Stimulated activated CD4-positive, alpha-beta T cell treated with anti-CD3 and anti-CD28 coated beads, TNF-alpha, amount 100 ng/mL, for 1 hour (primary cell): ENCODE results near the gene PHOSPHO1.
A peak's percentile ranks its signal among the peaks of the same experiment; 100 is the strongest.
"Not testable (repeated sequence)": the region's sequence is repeated elsewhere in the genome, so short reads cannot be mapped to it uniquely, and the experiment has no call there.

Source experiments
- DNase-seq, 3 donors: peaks; one replicate each; pipeline ENCODE4 v3.0.0-alpha.2; 2020; ENCODE audit warnings: low read depth in 3 of 3, low spot score in 1 of 3

PHOSPHO1 gene

GRCh38 chr17:49230636-49231562 lies at the start of gene PHOSPHO1:
Gene PHOSPHO1, minus strand, starts transcription at chr17:49230787. Its CDS starts 4,096 bp downstream, at chr17:49226691.
- DNase-seq, result peak; percentile 48 to 79 (median 66)

GRCh38 chr17:49280061-49280460 lies 49.5 kb upstream of the PHOSPHO1 start:
- no peak for DNase-seq

GRCh38 chr17:49279263-49280015 lies 48.9 kb upstream of the PHOSPHO1 start:
- not testable (repeated sequence) for DNase-seq

DNA sequence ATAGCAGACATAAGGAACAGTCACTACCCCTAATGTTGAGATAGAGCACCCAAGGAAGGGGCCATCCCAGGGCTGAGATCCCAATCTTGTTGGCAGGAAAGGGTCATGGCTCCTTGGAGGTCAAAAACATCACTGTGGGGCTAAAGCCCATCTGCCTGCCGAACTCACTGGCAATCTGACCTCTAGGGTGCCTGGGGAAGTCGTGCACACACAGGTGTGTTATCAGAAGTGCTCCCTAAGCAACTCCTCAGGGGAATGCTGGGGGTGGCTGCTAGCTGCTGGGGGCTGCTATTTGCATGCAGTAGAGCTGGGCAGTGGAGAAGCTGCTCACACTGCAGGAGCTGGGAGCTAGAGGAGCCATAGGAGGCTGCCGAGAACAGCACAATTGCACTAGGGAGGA lies 47.5 kb upstream of the PHOSPHO1 start:
- no peak for DNase-seq

GRCh38 chr17:49277638-49278037 lies 47.1 kb upstream of the PHOSPHO1 start:
- no peak for DNase-seq

GRCh38 chr17:49275981-49276380 lies 45.4 kb upstream of the PHOSPHO1 start:
- DNase-seq, result not testable (repeated sequence)

- DNase-seq, result no peak
These were observed 38.8 kb upstream of the PHOSPHO1 start for GRCh38 chr17:49269356-49269755.

- DNase-seq, result no peak
These were observed 37.3 kb upstream of the PHOSPHO1 start for GRCh38 chr17:49267912-49268311.

- DNase-seq, result no peak
These were observed 35.6 kb upstream of the PHOSPHO1 start for GRCh38 chr17:49266233-49266632.

GRCh38 chr17:49261540-49261939 lies 31.0 kb upstream of the PHOSPHO1 start:
- not testable (repeated sequence) for DNase-seq

DNA sequence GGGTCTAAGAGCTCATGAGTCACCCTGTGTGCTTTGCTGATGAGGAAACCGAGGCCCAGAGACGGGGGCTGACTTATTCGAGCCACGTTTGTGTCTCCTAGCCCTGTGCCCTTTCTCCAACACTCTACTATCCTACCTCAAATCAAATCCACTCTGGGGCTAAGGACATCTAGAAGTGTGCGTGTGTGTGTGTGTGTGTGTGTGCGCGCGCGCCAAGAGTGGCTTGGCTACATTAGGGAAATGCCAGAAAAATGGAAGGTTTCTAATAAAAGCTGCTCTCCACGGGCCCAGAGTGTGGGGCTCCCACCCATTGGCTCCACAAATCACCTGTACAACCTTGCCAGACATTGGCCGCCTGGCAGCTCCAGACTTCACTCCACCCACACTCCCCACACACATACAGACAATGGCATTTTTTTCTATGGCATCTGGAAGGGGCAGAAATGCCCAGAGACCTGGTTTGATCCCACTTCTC lies 30.3 kb upstream of the PHOSPHO1 start:
- no peak for DNase-seq

GRCh38 chr17:49260011-49260816 lies 29.6 kb upstream of the PHOSPHO1 start:
- DNase-seq, result peak in 1 of 3 donors; percentile 45

- no peak for DNase-seq
These were observed 29.1 kb upstream of the PHOSPHO1 start for GRCh38 chr17:49259663-49260010.

DNA sequence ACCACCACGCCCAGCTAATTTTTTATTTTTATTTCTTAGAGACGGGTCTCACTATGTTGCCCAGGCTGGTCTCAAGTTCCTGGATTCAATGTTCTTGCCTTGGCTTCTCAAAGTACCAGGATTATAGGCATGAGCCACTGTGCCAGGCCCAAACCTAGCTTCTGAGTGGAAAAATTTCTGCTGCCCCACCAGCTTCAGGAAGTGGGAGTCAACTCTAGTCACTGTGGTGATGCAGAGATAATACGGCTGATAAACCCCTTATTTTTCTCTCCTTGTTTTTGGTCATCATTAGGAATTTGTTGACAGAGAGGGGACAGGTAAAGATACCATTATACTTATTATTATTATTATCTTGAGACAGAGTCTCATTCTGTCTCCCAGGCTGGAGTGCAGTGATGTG lies 27.8 kb upstream of the PHOSPHO1 start:
- no peak for DNase-seq

- DNase-seq, result no peak
These were observed 24.5 kb upstream of the PHOSPHO1 start for GRCh38 chr17:49255125-49255524.

DNA sequence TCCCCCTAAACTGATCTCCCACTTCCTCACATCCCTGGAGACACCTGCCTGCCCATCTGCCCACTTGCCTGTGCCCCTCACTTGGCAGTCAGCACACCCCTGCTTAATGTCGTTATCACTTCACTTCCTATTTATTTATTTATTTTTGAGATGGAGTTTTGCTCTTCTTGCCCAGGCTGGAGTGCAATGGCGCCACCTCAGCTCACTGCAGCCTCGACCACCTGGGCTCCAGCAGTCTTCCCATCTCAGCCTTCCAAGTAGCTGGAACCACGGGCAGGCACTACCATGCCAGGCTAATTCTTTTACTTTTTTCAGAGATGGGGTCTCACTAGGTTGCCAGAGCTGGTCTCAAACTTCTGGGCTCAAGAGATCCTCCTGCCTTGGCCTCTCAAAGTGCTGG lies 23.5 kb upstream of the PHOSPHO1 start:
- no peak for DNase-seq

- DNase-seq, result no peak
These were observed 21.6 kb upstream of the PHOSPHO1 start for GRCh38 chr17:49252148-49252695.

- no peak for DNase-seq
These were observed 19.4 kb upstream of the PHOSPHO1 start for GRCh38 chr17:49249890-49250522.

- DNase-seq, result no peak
These were observed 18.8 kb upstream of the PHOSPHO1 start for GRCh38 chr17:49249292-49249794.

DNA sequence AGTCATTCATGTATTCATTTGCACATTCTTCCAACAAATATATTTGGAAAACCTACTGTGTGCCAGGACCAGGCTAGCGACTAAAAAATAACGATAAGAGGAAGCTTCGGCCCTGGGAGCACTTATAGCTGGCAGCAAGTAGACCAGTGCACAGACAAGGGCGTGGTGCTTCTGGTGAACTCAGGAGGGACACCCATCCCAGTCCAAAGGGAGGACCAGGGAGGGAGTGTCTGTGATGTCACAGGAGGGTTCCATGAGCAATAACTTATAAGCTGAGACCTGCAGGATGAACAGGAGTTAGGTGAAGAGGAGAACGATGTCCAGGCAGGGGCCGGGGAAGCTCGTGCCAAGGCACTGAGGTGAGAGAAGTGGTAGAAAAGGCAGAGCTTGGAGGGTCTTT lies 17.4 kb upstream of the PHOSPHO1 start:
- no peak for DNase-seq
